Subcutaneous adipose tissue (tissue), 4 donors: ENCODE data around the gene NKX1-1. TPM values are rescaled to one million over a fixed set of nuclear protein-coding genes. Genes with fewer than 3 reads are reported as not detected.

ENCODE experiments used
- CTCF ChIP-seq: fragments of 450-650 bp; IDR thresholded peaks from one replicate; pipeline ENCODE4 v1.5.1; 2016; ENCODE audit warnings: low read depth, mild to moderate bottlenecking, control low read depth, antibody characterized with exemption, moderate library complexity
- total RNA-seq, 4 donors: library from RNA; depleted of rRNA; stranded (reverse); fragments of >200 nt; gene quantifications; one replicate each; pipeline ENCODE4 v1.1.0, GENCODE V29; 2016

Gene NKX1-1
- total RNA-seq, 4 donors from 2014 or later = not detected

- no peak for TF ChIP-seq CTCF
These were observed 28.5 kb downstream of the NKX1-1 start for GRCh38 chr4:1377606-1378261.

GRCh38 chr4:1376841-1377605, 29.2 kb downstream of the NKX1-1 start:
- no peak for TF ChIP-seq CTCF

GRCh38 chr4:1376391-1376840, 29.8 kb downstream of the NKX1-1 start:
- no peak for TF ChIP-seq CTCF

DNA sequence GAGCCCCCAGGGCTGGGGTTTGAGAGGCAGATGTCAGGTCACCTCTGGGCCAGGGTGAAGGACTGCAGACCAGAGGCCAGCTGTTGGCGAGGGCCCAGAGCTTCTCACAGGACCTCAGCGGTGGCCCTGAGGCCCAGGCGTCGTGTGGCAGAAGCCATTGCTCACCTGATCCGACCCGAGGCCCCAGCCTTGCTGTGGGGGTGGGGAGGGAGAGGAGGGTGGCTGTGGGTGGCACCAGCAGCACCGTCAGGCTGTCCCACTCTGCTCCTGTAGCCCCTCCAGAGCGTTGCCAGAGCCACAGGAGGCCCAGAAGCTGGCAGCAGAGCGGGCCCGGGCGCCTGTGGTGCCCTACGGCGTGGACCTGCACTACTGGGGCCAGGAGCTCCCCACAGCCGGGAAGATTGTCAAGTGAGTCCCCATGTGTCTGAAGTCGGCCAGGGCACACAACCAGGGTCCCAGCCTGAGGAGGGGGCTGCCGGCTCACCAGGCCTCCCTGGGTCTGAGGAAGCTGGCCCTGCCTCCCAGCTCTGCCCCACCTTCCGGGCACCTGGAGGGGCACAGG, 30.4 kb downstream of the NKX1-1 start:
- TF ChIP-seq CTCF = no peak

GRCh38 chr4:1375051-1375721, 31.1 kb downstream of the NKX1-1 start:
- TF ChIP-seq CTCF = no peak

- no peak for TF ChIP-seq CTCF
These were observed 31.6 kb downstream of the NKX1-1 start for GRCh38 chr4:1374706-1375045.
